ENCODE measurements around the gene UBE2G1.

UBE2G1 gene

GRCh38 chr17:4364622-4365041 is 1.8 kb downstream of the UBE2G1 start:
- no peak for TF ChIP-seq CTCF (IDR thresholded peaks at IDR 0.05; ENCODE audit: borderline replicate concordance, control extremely low read depth, extremely low read depth, insufficient read depth, missing control alignments)
- no peak for DNase-seq (ENCODE audit: low spot score)
- in situ Hi-C loops (cut with MboI; ENCODE audit: low sequenced_read_pairs, unreplicated experiment), result no loop called here

GRCh38 chr17:4362141-4362540 is 4.3 kb downstream of the UBE2G1 start:
- in situ Hi-C loops (cut with MboI; ENCODE audit: low sequenced_read_pairs, unreplicated experiment), result no loop called here
- no peak for TF ChIP-seq CTCF (IDR thresholded peaks at IDR 0.05; ENCODE audit: borderline replicate concordance, control extremely low read depth, extremely low read depth, insufficient read depth, missing control alignments)
- no peak for DNase-seq (ENCODE audit: low spot score)

GRCh38 chr17:4358154-4358553 is 8.3 kb downstream of the UBE2G1 start:
- in situ Hi-C loops (cut with MboI; ENCODE audit: low sequenced_read_pairs, unreplicated experiment), result no loop called here
- TF ChIP-seq CTCF (IDR thresholded peaks at IDR 0.05; ENCODE audit: borderline replicate concordance, control extremely low read depth, extremely low read depth, insufficient read depth, missing control alignments), result no peak
- no peak for DNase-seq (ENCODE audit: low spot score)

- no peak for TF ChIP-seq CTCF (IDR thresholded peaks at IDR 0.05; ENCODE audit: borderline replicate concordance, control extremely low read depth, extremely low read depth, insufficient read depth, missing control alignments)
- in situ Hi-C loops (cut with MboI; ENCODE audit: low sequenced_read_pairs, unreplicated experiment), result no loop called here
- DNase-seq (ENCODE audit: low spot score), result no peak
Measured at GRCh38 chr17:4357671-4358070, 8.8 kb downstream of the UBE2G1 start.

- DNase-seq (ENCODE audit: low spot score), result no peak
Measured at GRCh38 chr17:4357030-4357628, 9.3 kb downstream of the UBE2G1 start.

GRCh38 chr17:4354862-4355514 is 11.5 kb downstream of the UBE2G1 start:
- TF ChIP-seq CTCF (IDR thresholded peaks at IDR 0.05; ENCODE audit: borderline replicate concordance, control extremely low read depth, extremely low read depth, insufficient read depth, missing control alignments), result no peak
- DNase-seq (ENCODE audit: low spot score), result no peak
- in situ Hi-C loops (cut with MboI; ENCODE audit: low sequenced_read_pairs, unreplicated experiment), result no loop called here

More at GRCh38 chr17:4357030-4357628, 9.3 kb downstream of the UBE2G1 start:
- no peak for TF ChIP-seq CTCF (IDR thresholded peaks at IDR 0.05; ENCODE audit: borderline replicate concordance, control extremely low read depth, extremely low read depth, insufficient read depth, missing control alignments)
- in situ Hi-C loops (cut with MboI; ENCODE audit: low sequenced_read_pairs, unreplicated experiment), result no loop called here

Data from GM13976 (cell line).